Fibroblast of lung (primary cell): Measurements from ENCODE around the gene COX18.

ENCODE experiments used
- CTCF ChIP-seq, 2 donors: IDR thresholded peaks in 1 of 2; conservative IDR thresholded peaks in 1 of 2; 1 replicate in 1 of 2; 2 replicates in 1 of 2; pipeline ENCODE4 v1.5.1; 2011 to 2012; ENCODE audit warnings: low read length in 2 of 2, control low read depth in 1 of 2, inconsistent platforms in 1 of 2, low read depth in 1 of 2, mild to moderate bottlenecking in 1 of 2
- EZH2 ChIP-seq: IDR thresholded peaks from 2 replicates; pipeline ENCODE4 v1.5.1; 2012; ENCODE audit warnings: low read length, control low read depth, mild to moderate bottlenecking; ENCODE audit errors: missing control alignments

GRCh38 chr4:73098713-73099112 is 29.2 kb upstream of the COX18 start:
- no peak for TF ChIP-seq EZH2
- TF ChIP-seq CTCF (conservative IDR thresholded peaks at IDR 0.05 in 1 of 2, IDR thresholded peaks at IDR 0.05 in 1 of 2; ENCODE audit: low read depth in 1 of 2, low read length in 2 of 2): no peak
